HG03097 (cell line): ENCODE measurements around the gene HOXB13.
"Not testable (repeated sequence)": the region's sequence is repeated elsewhere in the genome, so short reads cannot be mapped to it uniquely, and the experiment has no call there.

Experiments used
- ATAC-seq: cut with Tn5 transposase; IDR thresholded peaks from one replicate; pipeline ENCODE4 v1.9.1; 2021; ENCODE audit not compliant: unreplicated experiment, low FRiP score

Gene HOXB13

GRCh38 chr17:48717367-48718226, 11.0 kb downstream of the HOXB13 start:
- ATAC-seq: no peak

GRCh38 chr17:48716549-48716948, 12.0 kb downstream of the HOXB13 start:
- ATAC-seq: not testable (repeated sequence)

- ATAC-seq: no peak
These were observed 12.8 kb downstream of the HOXB13 start for GRCh38 chr17:48715496-48716399.

DNA sequence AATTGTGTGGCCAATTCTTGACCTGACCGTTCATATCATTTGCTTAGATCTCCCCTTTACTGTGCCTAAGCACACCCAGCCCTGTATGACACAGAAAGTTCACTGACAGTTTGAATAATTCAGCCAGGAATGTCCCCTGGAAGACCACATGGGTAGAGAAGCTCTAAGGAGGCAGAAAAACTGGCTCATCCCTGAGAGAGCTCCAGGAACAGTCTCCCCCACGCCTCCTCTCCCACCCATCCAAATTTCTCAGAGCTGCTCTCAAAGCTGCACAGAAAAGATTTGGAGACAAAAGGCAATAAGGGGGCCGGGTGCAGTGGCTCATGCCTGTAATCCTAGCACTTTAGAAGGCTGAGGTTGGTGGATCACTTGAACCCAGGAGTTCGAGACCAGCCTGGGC, 17.4 kb downstream of the HOXB13 start:
- ATAC-seq: no peak

GRCh38 chr17:48704361-48705248, 23.9 kb downstream of the HOXB13 start:
- no peak for ATAC-seq

DNA sequence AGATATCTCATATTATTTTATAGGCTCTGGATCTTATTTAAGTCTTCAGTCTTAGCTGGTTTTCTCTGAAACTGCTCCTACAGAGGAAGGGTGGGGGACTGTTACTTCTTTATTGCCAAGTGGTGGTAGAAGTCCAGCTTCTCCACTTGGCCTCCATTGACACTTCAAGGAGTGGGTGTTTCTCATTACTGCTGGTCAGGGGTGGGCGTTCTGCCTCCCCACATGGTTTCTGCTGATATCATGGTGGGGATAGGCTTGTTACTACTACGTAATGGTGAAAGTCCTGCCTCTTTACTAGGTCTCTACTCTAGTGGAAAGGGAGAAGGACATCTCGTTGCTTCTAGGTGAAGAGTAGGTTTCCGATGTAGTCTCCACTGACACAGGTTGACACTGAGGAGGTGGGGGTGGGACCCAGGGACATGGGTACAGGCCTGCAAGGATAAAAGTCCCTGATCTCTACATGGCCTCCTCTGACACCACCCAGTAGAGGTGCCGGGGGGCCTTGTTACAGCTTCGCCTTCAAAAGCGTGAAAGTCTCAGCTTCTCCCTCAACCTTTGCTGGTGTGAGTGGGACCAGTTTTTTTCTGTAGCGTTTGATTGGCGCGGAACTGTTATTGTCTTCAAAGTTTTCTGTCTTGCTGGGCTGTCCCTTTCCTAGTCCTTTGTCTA, 26.6 kb downstream of the HOXB13 start:
- no peak for ATAC-seq

GRCh38 chr17:48693178-48693577, 35.4 kb downstream of the HOXB13 start:
- ATAC-seq: no peak

DNA sequence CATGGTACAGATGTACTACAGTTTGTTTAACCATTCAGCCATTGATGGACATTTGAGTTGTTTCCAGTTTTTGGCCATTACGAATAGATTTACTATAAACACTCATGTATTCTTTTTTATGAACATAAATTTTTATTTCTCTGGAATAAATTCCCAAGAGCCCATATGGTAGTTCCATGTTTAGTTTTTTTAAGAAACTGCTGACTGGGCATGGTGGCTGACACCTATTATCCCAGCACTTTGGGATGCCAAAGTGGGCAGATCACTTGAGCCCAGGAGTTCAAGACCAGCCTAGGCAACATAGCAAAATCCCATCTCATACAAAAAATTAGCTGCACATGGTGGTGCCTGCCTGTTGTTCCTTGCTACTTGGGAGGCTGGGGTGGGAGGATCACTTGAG, 36.5 kb downstream of the HOXB13 start:
- ATAC-seq: no peak

- no peak for ATAC-seq
These were observed 37.9 kb downstream of the HOXB13 start for GRCh38 chr17:48690655-48691054.

GRCh38 chr17:48681609-48682008, 46.9 kb downstream of the HOXB13 start:
- ATAC-seq: no peak

GRCh38 chr17:48679385-48680096, 49.0 kb downstream of the HOXB13 start:
- no peak for ATAC-seq

GRCh38 chr17:48678141-48678971, 50.2 kb downstream of the HOXB13 start:
- ATAC-seq: peak; percentile 71

DNA sequence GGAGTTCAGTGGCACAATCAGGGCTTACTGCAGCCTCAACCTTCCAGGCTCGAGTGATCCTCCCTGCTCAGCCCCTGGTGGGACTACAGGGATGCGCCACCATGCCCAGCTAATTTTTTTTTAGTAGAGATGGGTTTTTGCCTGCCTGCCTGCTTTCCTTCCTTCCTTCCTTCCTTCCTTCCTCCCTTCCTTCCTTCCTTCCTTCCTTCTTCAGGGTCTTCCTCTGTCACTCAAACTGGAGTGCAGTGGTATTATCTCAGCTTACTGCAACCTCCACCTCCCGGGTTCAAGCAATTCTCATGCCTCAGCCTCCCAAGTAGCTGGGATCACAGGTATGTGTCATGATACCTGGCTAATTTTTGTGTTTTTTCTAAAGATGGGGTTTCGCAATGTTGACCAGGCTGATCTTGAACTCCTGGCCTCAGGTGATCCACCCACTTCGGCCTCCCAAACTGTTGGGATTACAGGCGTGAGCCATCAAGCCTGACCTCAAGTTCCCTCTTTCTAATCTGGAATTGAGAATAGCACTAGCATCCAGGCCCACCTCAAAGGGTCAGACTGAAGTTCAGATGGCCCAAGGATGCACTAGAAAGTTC, 51.5 kb downstream of the HOXB13 start:
- ATAC-seq: no peak
